Left ventricle myocardium inferior (tissue), 1 donor: Measurements from ENCODE around the gene ABCA4. TPM values are rescaled to one million over a fixed set of nuclear protein-coding genes. Genes with fewer than 3 reads are reported as not detected.

ENCODE experiments used
- DNase-seq: peaks from one replicate; pipeline ENCODE4 v3.0.0-alpha.2; 2020
- H3K27ac ChIP-seq: fragments of 200-600 bp; replicated peaks from 2 replicates; pipeline ENCODE4 v1.8.0; 2021
- H3K27me3 ChIP-seq: fragments of 200-600 bp; 2 replicates; pipeline ENCODE4 v1.8.0; 2021; ENCODE audit warnings: low read depth
- H3K36me3 ChIP-seq: fragments of 200-600 bp; 2 replicates; pipeline ENCODE4 v1.8.0; 2021
- H3K4me1 ChIP-seq: fragments of 200-600 bp; 2 replicates; pipeline ENCODE4 v1.8.0; 2021
- H3K4me3 ChIP-seq: fragments of 200-600 bp; 2 replicates; pipeline ENCODE4 v1.8.0; 2021; ENCODE audit warnings: mild to moderate bottlenecking, moderate library complexity
- H3K9me3 ChIP-seq: fragments of 200-600 bp; replicated peaks from 2 replicates; pipeline ENCODE4 v1.8.0; 2021
- CTCF ChIP-seq: fragments of 200-600 bp; IDR thresholded peaks from 2 replicates; pipeline ENCODE4 v1.8.0; 2021; ENCODE audit warnings: antibody characterized with exemption, mild to moderate bottlenecking, borderline replicate concordance
- intact Hi-C: fragments of 100-400 bp; cut with micrococcal nuclease; formaldehyde crosslinking; loops from one replicate; pipeline ENCODE4 v1.11.0; 2022
- total RNA-seq: library from RNA; stranded (reverse); fragmentation: NEBNext Ultra II Directional; extraction: Animal tissue kit (Norgen Biotek cat#: 25700); gene quantifications from one replicate; pipeline ENCODE4 v1.2.1, GENCODE V29; 2021
- donor health status: DM: no; HTN: yes; CAD: no; lungs with severe emphysema.

Gene ABCA4
- total RNA-seq, 1 donor from 2014 or later: 0.11 TPM

- Histone ChIP-seq H3K4me1 (peaks cover 8% of the 10 kb centered on the region), H3K9me3 (no peaks in the 10 kb centered on the region), H3K36me3 (no peaks in the 10 kb centered on the region), H3K27ac (no peak overlapping the region), H3K4me3 (no peak overlapping the region), H3K27me3 (no peaks in the 10 kb centered on the region)
- intact Hi-C loops: no loop called here
- no peak for TF ChIP-seq CTCF
- no peak for DNase-seq
These were observed 151.6 kb downstream of the ABCA4 start for GRCh38 chr1:93969371-93969770.

DNA sequence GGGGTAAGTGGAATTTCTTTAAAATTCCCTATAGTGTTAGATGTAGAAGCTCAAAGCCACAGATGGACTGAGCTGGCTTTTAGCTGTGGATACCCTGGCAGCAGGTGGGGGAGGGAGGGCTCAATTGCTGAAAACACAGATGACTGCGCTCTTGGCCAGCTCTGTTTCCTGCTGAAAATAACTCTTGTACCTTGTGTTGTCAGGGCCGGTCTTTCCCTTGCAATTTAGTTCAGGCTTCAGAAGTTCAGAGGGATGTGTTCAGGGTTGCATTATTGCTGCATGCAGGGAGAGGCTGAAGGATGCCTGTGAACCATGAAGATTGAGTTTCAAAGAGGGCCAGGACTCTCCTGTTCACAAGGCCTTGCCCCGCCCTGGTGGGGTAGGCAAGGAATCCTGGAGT, 153.6 kb downstream of the ABCA4 start:
- Histone ChIP-seq H3K4me3 (no peak overlapping the region), H3K27me3 (peaks cover 7% of the 10 kb centered on the region), H3K36me3 (no peaks in the 10 kb centered on the region), H3K4me1 (peaks cover 8% of the 10 kb centered on the region), H3K9me3 (no peaks in the 10 kb centered on the region), H3K27ac (no peak overlapping the region)
- DNase-seq: no peak
- intact Hi-C loops: no loop called here
- TF ChIP-seq CTCF: no peak

DNA sequence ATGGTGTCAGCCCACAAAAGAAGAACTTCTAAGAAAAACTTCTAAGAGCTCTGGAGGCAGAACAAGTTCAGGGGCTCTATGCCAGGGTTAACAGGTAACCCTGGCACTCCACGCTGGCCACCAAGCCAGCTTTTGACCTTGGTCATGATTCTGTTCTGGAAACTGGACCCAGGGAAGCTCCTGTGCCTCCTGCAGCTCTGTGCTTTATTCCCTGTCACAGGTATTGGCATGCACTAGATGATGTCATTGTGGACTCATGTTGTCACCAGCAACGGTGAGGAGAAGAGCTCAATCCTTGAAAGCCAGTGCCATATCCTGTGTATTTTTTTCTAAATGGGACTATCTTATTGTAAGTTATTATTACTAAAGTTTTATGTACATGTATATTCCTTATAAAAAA, 155.1 kb downstream of the ABCA4 start:
- Histone ChIP-seq H3K27me3 (peaks cover 14% of the 10 kb centered on the region), H3K4me1 (peaks cover 8% of the 10 kb centered on the region), H3K36me3 (no peaks in the 10 kb centered on the region), H3K4me3 (no peak overlapping the region), H3K9me3 (no peaks in the 10 kb centered on the region), H3K27ac (no peak overlapping the region)
- intact Hi-C loops: no loop called here
- DNase-seq: no peak
- no peak for TF ChIP-seq CTCF

GRCh38 chr1:93965256-93965655, 155.7 kb downstream of the ABCA4 start:
- no peak overlapping the region for H3K27ac ChIP-seq
- H3K4me3 ChIP-seq: no peak overlapping the region
- DNase-seq: no peak
- H3K4me1 ChIP-seq: peaks cover 8% of the 10 kb centered on the region
- peaks cover 14% of the 10 kb centered on the region for H3K27me3 ChIP-seq
- H3K36me3 ChIP-seq: no peaks in the 10 kb centered on the region
- no peaks in the 10 kb centered on the region for H3K9me3 ChIP-seq
- intact Hi-C loops: no loop called here
- TF ChIP-seq CTCF: no peak

DNA sequence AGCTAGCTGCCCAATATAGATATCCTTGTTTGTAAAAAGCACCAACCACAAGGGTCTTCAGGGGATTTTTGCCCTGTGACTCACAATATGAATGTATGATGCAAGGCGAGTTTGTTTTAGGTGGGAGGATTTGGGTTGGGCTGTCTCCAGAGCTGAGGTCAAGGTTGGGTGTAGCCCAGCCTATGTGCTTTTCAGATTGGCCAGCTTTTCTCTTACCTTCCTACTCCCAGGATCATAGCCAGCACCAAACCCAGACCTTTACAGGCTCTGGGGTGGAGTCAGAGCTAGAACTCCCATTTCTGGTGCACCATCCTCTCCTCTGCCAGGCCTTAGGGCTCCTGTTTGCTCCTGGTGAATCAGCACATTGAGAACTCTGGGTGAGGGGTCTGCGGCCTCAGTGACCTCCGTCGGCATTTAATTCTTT, 156.2 kb downstream of the ABCA4 start:
- TF ChIP-seq CTCF: no peak
- H3K27ac ChIP-seq: no peak overlapping the region
- H3K4me1 ChIP-seq: peaks cover 8% of the 10 kb centered on the region
- peaks cover 17% of the 10 kb centered on the region for H3K27me3 ChIP-seq
- no peak overlapping the region for H3K4me3 ChIP-seq
- H3K36me3 ChIP-seq: no peaks in the 10 kb centered on the region
- H3K9me3 ChIP-seq: no peaks in the 10 kb centered on the region
- intact Hi-C loops: no loop called here
- no peak for DNase-seq
